CD1c-positive myeloid dendritic cell (primary cell): Measurements from ENCODE around the gene JAG2.

Experiments used
- DNase-seq: peaks from one replicate; pipeline ENCODE4 v3.0.0-alpha.2; 2016; ENCODE audit errors: extremely low spot score

Gene JAG2

DNA sequence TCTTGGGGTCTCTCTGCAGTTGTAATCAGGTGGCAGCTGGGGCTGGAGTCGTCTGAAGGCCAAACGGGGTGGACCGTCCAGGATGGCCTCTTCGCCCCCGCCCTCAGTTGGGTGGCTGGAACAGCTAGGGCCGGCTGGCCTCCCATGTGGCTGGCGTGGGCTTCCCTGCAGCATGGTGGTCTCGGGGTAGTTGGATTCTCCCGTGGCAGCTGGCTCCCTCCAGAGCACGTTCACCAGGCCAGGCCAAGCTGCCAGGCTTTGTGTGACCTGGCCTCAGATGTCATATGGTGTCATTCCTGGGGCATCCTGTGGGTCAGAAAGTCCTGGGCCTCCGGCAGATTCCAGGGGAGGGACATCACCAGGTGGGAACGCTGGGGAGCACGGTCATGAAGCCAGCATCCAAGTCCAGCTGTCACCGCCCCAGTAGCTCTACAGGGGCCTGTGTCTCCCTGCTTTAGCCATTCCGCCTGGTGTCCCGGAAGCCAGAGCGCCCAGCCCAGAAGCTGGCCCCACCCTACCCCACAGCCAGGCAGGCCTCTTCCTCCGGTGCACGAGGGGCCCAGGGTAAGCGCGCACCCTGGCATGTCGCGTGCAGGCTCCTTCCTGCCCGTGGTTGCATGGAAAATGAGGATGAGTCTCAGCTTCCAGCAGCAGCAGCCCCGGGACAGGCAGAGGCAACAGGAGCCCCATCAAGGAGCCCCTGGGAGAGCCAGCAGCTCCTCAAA is 13.9 kb upstream of the JAG2 start:
- DNase-seq: no peak

DNA sequence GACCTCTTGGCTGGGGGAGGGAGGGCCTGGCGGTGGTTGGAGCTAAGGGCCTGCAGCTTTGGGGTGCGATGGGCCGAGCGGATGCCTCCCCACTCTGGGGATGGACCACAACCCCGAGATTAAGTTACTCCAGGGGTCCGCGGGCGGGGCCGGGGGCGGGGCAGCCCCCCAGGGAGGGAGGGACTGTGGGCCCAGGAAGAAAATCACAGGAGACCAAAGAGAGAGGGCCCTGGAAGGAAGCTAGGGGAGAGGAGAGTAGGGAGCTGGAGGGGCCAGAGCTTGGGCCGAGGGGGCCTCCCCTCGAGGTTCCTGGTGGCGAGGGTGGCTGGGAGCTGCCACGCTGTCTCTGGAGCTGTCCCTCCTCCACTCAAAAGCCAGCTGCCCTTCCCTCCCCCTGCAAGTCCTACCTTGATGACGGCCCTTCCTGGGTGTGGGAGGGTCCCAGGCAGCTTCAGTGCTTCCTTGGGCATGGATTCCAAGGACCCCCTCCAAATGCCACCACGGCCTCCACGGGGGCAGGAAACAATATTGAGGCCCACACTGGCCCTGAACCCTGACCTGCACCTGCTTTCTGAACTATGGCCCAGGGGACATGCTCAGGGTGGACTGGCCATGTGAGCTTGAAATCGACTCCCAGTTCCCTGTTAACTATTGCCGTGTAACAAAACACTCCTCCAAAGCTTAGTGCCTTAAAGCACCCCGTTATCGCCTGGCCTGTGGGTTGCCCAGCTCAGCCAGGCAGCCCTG is 13.1 kb upstream of the JAG2 start:
- no peak for DNase-seq

DNA sequence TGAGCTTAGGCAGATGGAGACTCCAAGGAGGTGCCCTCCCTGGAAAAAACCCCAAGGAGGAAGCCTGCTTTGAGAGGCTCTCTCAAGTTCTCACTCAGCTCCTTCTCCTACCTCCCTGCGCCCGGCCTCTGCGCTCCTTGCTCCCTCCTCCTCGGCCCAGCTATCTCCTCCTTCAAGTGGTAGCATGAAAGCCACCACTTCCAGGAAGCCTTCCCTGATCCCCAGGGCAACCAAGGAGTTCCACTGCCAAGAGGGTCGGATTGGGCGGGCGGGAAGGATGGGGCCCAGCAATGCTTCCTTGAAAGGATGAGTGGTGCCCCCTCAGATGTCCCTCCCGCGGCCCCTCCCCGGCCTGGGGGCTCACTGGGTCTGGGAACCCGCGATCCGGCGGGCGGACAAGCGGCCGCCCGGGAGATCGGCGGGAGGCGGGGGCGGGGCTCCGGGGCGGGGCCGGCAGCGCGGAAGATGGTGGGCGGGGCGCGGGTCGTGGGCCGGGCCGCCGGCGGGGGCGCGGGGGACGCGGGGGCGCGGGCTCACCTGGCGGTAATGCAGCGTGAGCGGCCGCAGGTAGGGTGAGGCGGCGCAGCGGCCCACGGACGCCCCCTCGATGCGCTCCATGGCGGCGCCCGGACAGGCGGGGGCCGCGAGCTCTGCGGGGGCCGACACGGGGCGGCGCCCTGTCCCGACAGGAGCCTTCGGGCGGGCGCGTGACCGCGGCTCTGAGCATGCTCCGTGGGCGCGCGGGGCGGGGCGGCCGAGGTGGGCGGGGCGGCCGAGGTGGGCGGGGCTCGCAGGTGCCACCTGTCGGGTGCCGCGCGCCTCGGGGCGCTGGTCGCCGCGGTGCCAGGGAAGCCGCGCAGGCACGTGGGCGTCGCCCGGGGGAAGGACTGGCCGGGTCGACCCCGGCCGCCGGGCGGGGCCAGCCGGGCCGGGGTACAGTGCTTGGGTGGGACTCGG is 12.3 kb upstream of the JAG2 start, which contains the start of gene NUDT14:
Gene NUDT14, minus strand, starts transcription at position 721 of the 957 bp plus-strand sequence. Its CDS starts 103 bp downstream, at position 618.
- peak; percentile 65 for DNase-seq

- no peak for DNase-seq
These were observed 10.6 kb upstream of the JAG2 start for GRCh38 chr14:105179191-105179590.

GRCh38 chr14:105178868-105179140 is 10.2 kb upstream of the JAG2 start:
- no peak for DNase-seq

GRCh38 chr14:105178069-105178867 is 9.7 kb upstream of the JAG2 start:
- DNase-seq: no peak

GRCh38 chr14:105177082-105177481 is 8.5 kb upstream of the JAG2 start:
- DNase-seq: no peak

- no peak for DNase-seq
These were observed 7.9 kb upstream of the JAG2 start for GRCh38 chr14:105176513-105176912.

- no peak for DNase-seq
These were observed 5.6 kb upstream of the JAG2 start for GRCh38 chr14:105173901-105174894.

GRCh38 chr14:105173145-105173544 is 4.6 kb upstream of the JAG2 start:
- no peak for DNase-seq

DNA sequence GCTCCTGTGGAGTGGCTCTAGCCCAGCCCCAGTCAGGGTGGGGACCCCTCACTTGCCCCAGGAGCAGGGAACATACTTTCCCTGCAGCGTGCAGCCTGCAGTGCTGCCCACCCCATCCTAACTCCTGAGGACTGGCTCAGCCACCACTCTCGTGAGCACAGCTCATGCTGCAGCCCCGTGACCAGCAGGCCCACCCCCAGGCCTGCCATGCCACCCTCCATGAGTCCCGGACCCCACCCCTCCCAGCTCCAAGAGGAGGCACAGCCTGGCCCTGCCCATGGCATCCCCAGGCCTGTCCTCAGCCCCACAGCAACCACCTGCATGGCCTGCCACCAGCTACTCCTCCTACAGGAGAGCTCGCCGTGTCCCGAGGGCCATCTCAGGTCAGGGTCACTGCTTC is 3.9 kb upstream of the JAG2 start:
- DNase-seq: no peak

GRCh38 chr14:105171004-105171673 is 2.6 kb upstream of the JAG2 start:
- no peak for DNase-seq

- no peak for DNase-seq
These were observed 1.4 kb upstream of the JAG2 start for GRCh38 chr14:105169776-105170655.

- DNase-seq: no peak
These were observed 467 bp upstream of the JAG2 start for GRCh38 chr14:105168979-105169507.

GRCh38 chr14:105168093-105168420 is 519 bp downstream of the JAG2 start:
- no peak for DNase-seq

DNA sequence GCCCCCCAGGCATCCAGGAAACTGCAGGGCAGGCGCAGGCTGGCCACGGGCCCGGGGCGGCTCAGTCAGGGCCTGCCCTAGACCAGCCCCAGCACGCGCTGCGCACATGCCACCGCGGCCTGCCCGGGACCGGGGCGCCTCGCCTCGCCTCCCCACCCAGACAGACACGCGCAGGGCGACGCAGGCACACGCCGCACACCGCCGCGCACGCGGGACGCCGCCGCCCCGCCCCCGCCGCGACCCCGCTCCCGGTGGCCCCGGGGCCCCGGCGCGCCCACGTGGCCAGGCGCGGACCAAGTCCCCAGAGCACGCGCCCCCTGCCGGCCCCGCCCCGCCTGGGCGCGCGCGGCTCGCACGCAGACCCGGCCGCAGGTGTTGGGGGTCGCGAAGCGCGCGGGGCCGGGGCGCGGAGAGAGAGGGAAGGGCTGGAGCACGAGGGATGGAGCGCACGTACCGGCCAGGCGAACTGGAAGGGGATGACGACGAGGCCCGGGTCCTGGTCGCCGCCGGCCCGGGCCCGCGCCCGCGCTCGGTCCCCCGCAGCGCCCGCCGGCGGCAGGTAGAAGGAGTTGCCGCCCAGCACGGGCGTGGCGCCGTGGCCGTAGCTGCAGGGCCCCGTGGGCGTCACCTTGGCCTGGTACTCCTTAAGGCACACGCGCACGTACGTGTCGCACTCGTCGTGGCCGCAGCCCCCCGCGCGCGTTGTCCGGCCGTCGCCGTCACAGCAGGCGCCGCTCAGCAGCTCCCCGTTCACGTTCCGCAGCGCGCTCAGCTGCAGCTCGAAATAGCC is 1.1 kb downstream of the JAG2 start:
- no peak for DNase-seq

DNA sequence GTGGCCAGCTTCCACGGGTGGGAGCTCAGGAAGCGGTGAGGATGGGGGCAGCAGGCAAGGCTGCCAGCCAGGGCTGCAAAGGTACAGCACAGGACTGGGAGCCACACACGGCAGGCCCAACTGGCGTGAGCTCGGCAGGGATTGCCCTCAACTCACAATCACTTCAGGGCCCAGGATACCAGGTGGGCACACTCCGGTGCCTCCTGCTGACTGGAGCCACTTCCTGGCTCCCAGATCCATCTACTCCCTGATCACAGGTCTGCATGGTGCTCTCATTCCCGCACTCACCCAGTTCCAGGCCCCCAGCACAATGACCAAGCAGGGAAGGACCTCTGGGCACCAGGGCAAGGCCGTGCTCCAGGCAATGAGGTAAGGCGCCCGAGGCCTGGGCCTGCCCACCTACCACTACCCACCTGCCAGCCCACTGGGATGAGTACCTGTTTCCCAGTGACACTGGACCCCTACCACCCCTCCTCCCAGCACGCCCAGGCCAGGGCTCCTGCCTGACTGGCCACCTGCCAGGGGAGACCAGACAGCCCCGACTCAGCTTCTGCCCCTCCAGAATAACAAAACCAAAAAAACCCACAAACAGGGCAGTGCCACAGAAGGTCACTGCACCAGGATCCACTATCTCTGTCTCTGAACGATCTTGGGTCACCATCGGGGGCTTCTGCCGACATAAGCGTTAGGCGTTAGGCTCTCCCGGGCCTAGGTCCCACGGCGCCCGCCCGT is 1.8 kb downstream of the JAG2 start:
- DNase-seq: no peak
